SW 1271 (cell line): Measurements from ENCODE around the gene MINDY3.
"Not testable (repeated sequence)": the region's sequence is repeated elsewhere in the genome, so short reads cannot be mapped to it uniquely, and the experiment has no call there.

Experiments
- DNase-seq, 2 experiments: peaks; one replicate each; lab custom pipeline; 2025; lab: John Stamatoyannopoulos, UW

MINDY3 gene

DNA sequence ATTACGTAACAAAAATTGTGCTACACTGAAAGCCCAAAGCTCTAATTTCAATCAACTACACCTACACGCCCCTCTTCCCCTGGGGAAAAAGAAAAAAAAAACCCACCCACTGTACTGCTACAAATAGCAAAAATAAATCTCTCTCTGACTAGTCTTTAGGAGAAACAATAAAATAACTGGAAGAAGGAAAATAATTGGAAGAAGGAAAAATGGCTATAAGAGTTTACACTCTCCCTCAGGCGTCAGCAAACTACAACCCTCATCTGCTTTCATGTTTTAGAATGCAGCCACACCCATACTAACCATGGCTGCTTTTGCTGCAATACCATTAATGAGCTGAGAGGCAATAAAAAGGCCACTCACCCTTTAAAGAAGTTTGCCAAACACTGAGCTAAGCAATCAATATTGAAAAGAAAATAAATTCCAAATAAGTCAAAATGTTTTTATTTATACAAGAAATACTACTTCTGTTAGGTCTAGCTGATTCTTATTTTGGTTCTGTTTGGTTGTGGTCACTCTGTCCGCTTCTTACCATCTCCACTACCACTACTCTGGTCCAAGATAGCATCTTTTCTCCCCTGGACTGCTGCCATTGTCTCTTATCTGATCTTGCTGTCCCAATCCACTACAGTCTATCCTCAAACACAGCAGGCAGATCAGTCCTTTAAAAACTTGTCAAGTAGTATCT, 3.8 kb downstream of the MINDY3 start:
- DNase-seq, result no peak

DNA sequence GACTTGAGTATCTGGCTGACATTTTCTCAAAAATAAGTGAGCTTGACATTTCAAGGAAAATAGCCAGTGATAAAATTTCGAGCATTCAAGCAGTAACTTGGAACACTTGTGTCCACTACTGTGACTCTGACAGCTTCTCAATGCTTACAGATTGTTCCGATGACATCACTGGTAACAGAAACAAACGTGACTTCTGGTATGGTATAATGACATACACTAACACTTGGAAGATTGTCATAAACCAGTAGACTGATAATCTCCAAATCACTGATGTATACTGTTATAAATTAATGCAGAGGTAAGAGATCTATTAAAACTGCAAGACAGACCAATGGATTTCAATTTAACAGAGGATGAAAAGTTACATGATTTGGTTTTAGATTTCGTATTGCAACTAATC, 6.5 kb downstream of the MINDY3 start:
- DNase-seq, result no peak

DNA sequence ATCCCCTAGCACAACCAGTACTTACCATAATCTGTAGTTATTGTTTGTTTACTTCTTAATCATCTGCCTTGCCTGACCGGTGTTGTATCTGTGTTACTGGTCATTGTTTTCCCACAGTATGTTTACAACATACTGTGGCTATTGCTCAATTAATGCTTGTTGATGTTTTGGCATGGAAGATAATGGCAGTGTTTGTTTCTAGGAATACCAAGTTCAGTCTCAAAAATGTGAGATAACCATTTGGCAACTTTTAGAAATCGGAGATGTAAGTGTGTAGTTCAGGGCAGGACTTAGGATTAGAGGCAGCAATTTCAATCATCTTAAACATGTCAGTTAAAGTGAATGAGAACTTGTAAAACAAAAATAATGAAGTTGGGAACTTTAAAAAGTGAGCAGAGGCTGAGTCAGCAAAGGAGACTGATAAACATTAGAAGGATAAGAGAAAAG, 8.2 kb downstream of the MINDY3 start:
- no peak for DNase-seq

DNA sequence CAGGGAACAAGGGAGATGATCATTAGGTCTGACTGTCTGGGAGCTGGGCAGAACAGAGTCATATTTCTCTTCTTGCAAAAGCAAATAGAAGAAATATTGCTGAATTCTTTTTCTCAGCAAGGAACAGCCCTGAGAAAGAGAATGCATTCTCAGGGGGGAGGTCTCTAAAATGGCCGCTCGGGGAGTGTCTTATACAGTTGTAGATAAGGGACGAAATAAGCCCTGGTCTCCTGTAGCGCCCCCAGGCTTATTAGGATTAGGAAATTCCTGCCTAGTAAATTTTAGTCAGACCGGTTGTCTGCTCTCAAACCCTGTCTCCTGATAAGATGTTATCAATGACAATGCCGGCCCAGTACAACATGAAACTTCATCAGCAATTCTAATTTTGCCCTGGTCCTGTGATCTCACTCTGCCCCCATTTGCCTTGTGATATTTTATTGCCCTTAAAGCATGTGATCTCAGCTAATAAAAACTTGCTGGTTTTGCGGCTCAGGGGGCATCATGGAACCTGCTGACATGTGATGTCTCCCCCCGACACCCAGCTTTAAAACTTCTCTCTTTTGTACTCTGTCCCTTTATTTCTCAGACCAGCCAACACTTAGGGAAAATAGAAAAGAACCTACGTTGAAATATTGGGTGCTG, 9.8 kb downstream of the MINDY3 start:
- not testable (repeated sequence) for DNase-seq

DNA sequence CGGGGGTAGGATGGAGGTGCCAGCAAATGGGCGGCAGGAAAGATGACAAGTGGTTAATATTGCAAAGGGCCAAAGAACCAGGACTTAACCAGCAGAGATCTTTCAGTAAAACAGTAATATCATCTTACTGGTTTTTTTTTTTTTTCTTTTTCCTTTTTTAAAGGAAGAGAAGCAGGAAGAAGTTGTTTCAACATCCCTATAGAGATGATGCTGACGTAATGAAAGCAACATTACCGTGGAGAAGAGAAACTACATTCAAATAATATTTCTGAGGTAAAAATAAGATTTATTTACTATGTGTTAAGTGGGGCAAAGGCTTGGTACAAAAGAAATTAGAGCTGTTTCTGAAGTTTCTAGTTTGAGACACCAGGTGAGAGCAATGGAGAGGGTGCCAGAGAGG, 11.0 kb downstream of the MINDY3 start:
- DNase-seq, result no peak

DNA sequence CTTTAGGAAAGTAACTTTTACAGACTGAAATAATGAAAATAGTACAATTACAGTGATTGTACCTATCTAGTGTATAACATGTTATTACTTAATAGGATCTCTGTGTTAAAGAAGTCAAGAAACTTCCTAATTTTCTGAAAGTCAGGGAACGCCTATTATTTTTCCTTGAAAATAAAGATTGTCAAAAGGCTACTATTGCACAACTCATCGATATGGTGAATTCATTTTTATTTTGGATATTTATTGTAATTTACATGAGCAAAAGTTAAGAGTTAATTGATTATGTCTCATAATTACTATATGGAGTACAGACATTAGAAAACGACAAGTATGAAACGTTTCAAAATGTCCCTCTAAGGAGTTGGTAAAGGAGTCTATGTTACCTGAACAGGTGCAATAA, 12.8 kb downstream of the MINDY3 start:
- no peak for DNase-seq

DNA sequence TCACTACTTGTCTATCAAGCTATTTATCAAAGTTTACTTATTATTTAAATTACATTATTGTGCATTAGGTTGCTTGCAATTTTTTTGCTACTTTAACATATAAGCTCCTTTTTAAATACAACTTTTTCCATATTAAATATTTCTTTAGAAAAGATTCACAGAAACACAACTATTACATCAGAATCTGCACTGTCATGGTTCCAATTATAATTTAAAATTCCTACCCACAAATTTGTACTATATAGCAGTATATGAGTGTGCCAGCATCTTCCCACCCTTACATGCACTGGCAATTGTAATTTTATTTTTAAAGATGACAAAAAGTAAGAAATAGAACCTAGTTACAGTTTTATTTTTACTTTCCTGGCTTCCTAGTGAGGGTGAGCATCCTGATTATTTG, 15.8 kb downstream of the MINDY3 start:
- DNase-seq, result no peak

DNA sequence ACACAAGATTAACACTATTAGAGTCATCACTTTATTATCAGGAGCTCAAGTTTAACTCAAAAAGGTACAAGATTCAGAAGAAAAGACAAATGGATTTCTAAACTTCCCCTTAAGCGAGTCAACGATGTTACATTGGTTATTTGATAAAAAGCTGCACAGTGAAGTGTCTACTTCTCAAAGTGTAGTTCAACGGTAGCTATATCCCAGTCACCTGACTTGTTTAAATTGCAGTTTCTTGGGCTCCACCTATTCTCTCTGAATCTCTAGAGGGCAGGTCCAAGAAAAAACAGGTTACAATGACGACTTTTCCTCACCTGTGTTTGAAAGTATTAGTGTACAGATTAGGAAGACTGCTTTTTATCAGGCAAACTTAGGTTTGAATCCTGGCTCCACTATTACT, 16.6 kb downstream of the MINDY3 start:
- DNase-seq, result no peak

DNA sequence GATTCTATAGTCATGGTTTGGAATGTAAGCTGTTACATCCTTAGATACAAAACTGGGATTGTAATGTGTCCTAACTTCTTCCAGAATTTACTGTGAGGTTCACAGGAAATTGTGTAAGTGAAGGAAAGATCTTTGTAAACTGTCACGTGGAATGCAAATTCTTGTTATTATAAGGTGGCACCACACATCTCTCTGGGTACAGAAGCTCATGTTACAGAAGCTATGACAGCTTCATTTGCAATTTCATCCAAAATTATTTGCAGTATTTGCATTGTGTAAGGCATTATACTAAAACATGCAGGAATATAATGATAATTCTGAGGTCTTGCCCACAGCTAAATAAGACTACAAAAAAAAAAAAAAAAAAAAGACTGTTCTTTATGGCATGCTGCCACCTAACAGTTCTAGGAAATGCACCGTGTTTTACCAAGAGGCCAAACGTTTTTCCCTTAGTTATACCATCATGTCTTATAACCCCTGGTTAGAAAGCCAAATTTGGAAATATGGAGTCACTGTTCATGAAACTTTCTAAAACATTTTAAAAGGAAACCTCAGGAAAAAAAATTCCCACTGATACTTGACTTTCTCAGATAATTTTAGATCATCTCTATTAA, 17.6 kb downstream of the MINDY3 start:
- peak in 1 of 2 experiments; percentile 28 for DNase-seq

DNA sequence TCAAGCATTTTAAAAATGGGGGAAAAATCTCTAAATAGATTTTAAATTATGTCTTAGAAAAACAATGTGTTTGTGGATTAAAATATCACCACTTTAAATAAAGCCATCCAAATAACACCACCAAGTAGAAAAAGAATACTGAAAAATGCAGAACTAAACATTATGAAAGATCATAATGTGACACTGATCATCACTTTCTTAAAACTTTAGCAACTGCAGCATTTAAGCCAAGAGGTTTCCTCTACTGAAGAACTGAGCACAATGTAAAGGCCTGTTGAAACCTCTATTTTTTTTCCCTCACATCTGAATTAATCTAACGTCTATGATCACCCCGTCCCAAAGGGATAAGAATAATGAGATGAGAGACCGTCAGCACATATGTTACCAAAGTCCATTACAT, 18.6 kb downstream of the MINDY3 start:
- DNase-seq, result no peak

DNA sequence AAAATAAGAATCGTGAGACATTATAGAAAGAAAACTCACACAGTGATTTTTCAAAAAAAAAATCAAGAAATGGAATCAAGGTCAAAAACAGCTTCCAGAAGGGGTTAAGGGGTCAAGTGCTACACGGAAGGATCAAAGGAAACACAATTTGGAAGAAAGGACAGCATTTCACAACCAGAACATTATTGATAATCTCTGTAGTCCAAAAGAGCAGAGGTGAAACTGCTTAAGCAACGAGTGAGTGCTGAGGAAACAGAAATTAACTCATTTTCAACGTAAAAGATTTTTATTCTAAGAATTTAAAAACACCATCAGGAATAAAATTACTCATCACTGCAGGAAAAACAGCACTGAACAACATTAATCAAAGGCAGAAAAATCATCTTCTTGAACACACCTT, 23.5 kb downstream of the MINDY3 start:
- DNase-seq, result no peak

DNA sequence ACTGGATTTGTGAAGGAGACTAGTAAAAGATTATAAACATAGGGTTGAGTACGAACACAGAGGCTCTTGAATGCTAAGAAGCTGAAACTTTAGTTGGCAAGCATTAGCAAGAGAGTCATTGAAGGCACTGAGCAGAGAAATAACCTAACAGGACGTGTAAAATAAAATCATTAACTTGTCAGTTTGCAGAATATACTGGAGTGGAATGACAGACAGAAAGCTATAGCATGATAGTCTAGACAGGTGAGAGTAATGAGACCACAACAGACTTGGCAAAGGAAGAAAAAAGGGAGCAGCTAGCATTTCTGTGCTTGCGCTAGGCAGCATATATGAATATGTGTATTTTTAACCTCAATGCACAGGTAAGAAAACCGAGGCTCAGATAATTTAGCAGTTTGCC, 30.8 kb downstream of the MINDY3 start:
- no peak for DNase-seq

DNA sequence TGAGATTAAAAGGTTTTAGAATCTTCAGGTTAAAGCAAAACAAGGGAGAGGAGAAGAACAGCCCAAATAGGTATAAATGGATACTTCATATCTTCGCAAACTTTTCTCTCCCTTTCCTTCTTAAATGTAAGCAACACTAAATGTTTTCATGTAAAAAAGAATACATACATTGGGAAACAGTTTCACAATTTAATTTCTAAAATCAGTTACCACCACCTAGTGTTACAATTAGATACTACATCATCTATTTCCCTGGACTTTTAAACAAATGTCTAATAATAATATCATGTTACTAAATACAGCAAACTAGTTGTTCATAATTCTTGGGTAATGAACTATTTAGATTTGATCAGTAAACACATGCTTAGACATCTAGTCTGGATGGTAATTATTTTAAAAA, 35.8 kb downstream of the MINDY3 start:
- peak in 1 of 2 experiments; percentile 16 for DNase-seq

DNA sequence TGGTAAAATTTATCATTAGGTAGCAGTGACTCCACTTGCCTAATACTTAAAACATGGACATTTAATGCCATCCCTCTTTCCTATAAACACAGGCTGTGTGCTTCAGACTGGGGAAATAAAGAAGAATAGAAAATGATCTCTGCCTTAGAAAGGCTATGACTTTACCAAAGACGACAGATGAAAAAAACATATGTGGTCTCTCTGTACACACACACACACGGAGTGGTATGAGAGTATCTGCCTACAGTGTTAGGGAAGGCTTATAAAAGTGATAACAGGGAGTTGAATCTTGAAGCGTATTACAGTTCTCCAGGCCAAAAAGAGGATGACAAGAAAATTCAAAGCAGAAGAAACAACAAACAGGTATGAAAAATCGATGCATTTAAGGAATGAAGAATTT, 38.2 kb downstream of the MINDY3 start:
- no peak for DNase-seq

DNA sequence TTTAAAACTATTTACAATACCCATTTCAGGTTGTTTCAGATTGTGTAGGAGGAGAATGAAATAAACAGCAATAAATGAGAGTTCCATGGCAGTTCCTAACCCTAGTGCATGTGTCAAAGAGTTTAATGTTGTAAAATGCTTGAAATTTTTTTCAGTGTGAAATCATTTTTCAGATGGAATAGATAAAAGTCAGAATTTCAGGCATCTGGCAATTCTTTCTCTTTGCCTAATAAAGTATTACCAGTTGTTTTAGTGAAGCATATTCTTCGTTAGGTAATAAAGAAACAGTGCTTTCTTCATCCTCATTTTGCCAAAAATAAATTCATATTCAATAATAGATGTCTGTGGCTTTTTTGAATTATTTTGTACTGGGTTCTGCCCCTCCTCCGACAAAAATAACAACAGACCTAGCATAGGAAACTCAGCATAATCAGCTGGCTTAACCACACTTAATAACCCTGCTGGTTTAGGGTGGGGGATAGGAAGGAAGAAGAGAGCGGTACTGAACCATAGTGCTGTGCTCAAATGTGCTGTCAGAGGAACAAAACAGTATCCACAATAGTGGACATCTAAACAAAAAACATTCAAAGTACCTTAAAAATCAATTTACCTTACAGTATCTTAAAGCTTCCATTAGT, 39.1 kb downstream of the MINDY3 start:
- no peak for DNase-seq

DNA sequence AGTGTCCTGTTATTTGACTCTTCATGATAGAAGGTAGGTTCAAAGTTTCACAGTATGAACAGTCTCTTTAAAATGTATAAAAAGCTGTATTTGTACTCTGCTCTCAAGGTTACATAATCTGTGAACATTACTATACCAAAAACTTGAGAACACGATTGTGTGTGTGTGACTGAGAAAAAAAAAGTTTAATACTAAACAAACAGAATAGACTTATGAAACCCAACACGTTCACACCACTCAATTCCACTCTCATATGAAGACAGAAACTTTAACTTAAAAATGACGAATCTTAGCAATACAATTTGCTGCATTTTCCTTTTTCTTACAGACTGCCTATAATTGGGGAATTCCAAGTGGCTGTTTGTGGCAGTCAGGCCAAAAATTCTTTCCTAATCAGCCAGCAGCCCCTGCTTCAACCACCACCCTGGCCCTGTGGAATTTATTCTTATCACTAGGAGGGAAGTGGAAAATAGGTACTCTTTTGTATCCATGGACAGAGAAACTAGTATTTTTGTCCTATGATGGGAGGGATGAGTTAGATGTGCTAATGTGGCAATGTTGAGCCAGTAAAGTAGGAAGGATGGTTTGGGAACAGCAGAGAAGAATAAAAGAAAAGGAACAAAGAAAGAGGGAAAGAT, 42.8 kb downstream of the MINDY3 start:
- DNase-seq, result no peak

DNA sequence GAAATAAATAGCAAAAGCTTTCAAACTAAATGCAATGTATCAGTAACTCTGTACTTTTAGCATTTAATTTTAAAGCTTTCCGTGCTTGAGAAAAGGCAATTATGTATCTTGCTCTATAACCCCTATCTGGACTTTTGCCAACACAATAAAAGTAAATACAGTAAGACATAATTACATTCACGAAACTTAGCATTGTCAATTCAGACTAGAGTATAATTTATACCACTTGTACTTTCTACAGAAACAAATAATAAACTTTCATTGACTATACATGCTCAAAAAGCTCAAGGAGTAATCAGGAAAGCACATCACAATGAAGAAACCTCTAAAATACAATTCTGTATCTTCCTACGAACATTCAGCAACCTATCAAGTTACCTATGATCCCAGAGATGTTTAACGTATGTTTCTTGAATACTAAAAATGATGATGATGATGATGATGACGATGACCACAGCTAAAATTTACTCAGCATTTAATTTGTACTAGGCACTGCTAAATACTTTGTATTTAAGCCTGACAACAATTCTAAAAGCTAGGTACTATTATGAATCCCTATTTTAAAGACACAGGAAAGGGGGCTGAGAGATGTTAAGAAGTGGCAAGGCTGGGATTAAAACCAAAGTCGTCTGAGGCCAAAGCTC, 44.9 kb downstream of the MINDY3 start:
- no peak for DNase-seq

DNA sequence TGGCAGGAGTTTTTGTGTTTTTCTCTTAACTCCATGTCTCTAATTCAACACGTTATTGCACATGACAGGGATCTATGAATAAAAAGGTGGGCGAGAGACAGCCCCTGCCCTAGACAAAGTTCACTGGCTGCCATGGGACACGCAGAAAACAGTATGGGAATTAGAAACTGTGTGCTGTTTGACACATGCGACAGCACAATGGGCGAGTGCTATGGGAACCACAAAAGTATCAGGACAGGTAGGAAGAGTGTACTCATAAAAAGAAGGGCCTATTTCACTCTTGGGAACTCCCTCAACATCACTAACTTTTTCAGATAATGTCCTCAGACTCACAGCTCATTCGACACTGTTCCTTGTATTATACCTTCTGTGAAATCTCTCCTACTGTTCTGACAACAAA, 45.7 kb downstream of the MINDY3 start:
- no peak for DNase-seq

DNA sequence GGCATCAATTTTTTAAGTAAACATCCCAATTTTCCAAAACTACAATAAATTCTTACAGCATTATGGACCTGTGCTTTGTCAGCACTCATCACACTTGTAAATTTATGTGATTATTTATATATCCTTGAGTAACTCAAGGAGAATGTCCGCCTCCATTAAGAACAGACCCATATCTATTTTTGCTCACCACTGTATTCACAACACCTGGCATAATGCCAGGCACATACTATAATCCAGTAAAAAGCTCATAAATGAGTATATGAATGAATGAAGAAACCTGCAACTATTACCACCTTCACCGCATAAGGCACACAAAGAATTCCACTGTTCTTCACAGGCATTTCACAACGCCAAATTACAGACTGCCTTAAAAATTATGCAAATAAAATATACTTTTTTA, 46.9 kb downstream of the MINDY3 start:
- no peak for DNase-seq

DNA sequence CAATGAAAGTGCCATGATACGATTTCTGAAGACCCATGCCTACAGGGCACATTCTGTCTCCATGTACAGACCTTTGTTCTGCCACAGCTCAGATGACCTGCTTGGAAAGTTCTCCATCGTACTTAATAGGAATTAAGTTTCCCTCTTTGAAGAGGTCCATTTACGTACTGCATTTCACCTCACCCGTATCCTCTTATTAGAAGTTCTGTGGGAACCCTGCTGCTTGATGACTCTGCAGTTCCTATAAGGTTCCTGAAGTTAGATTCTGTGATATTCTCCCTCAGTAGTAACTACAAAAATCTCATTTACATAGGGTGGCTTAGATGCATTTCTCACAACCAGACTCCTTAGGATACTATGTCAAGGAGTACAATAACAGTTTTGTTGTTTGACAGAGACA, 50.9 kb downstream of the MINDY3 start:
- DNase-seq, result no peak

DNA sequence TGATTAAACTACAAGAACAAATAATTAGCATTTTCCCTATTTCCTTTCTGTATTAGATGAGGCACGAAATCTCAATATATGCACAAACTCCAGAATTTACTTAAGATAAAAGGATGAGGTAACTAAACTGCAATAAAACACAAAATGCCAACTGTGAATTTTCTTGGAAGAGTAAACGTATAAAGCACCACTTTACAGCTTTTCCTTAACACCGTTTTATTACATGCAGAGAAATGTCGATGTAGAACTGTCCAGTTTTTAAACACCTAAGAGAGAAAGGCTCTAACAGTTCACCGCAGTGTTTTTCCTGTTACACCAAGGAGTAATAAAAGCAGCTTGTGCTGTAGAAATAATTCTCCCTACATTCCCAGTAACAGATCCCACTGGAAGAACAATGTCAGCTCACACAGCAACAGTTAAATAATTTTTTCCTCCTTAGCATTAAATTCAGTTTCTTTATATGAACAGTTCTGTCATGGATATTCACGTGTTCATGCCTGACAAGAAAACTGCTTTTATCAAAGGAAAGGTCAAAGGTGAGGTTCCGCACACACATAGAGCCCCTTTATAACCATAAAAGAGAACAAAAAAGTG, 52.0 kb downstream of the MINDY3 start:
- DNase-seq, result no peak
